Liver (tissue), 9 donors: Measurements from ENCODE around the gene NXPE4. TPM values are rescaled to one million over a fixed set of nuclear protein-coding genes. Genes with fewer than 3 reads are reported as not detected.

ENCODE experiments used
- DNase-seq: peaks from one replicate; pipeline ENCODE4 v3.0.0-alpha.2; 2017; ENCODE audit warnings: low spot score
- H3K27ac ChIP-seq, 2 donors: one replicate each; pipeline ENCODE4 v1.7.0; 2013; ENCODE audit warnings: inconsistent platforms in 2 of 2, low read length in 2 of 2, control low read depth in 1 of 2, low read depth in 1 of 2, mild to moderate bottlenecking in 1 of 2
- H3K27me3 ChIP-seq, 4 donors: one replicate each; pipeline versions ENCODE4 v1.6.1 to v1.7.0; 2013; ENCODE audit warnings: low read length in 3 of 4, inconsistent platforms in 1 of 4, mild to moderate bottlenecking in 1 of 4, moderate library complexity in 1 of 4; ENCODE audit not compliant: control insufficient read depth in 4 of 4, insufficient read depth in 4 of 4
- H3K36me3 ChIP-seq, 4 donors: one replicate each; pipeline versions ENCODE4 v1.6.1 to v1.7.0; 2013; ENCODE audit warnings: low read length in 3 of 4, mild to moderate bottlenecking in 3 of 4, low read depth in 1 of 4, moderate library complexity in 1 of 4; ENCODE audit not compliant: control insufficient read depth in 4 of 4, insufficient read depth in 3 of 4
- H3K4me1 ChIP-seq, 4 donors: one replicate each; pipeline versions ENCODE4 v1.6.1 to v1.7.0; 2013; ENCODE audit warnings: low read length in 3 of 4, mild to moderate bottlenecking in 3 of 4, moderate library complexity in 1 of 4; ENCODE audit not compliant: control insufficient read depth in 4 of 4, insufficient read depth in 4 of 4
- H3K4me3 ChIP-seq, 3 donors: one replicate each; pipeline versions ENCODE4 v1.6.1 to v1.7.0; 2013; ENCODE audit warnings: low read length in 3 of 3, control low read depth in 1 of 3, low read depth in 1 of 3, mild to moderate bottlenecking in 1 of 3
- H3K9ac ChIP-seq, 2 donors: one replicate each; pipeline ENCODE4 v1.7.0; 2013; ENCODE audit warnings: low read length in 2 of 2, mild to moderate bottlenecking in 2 of 2, moderate library complexity in 2 of 2, control low read depth in 1 of 2, low read depth in 1 of 2
- H3K9me3 ChIP-seq, 4 donors: one replicate each; pipeline versions ENCODE4 v1.6.1 to v1.7.0; 2013; ENCODE audit warnings: low read length in 3 of 4; ENCODE audit not compliant: control insufficient read depth in 4 of 4
- EGR1 ChIP-seq, 2 donors: IDR thresholded peaks; 2 replicates each; pipeline ENCODE4 v1.6.1; 2016 to 2018; ENCODE audit warnings: antibody characterized with exemption in 2 of 2, low read depth in 2 of 2
- FOXA1 ChIP-seq: IDR thresholded peaks from 2 replicates; pipeline ENCODE4 v1.6.1; 2016; ENCODE audit warnings: antibody characterized with exemption
- FOXA2 ChIP-seq: IDR thresholded peaks from 2 replicates; pipeline ENCODE4 v1.6.1; 2016; ENCODE audit warnings: antibody characterized with exemption
- GABPA ChIP-seq, 2 donors: IDR thresholded peaks in 1 of 2; conservative IDR thresholded peaks in 1 of 2; 2 replicates each; pipeline ENCODE4 v1.6.1; 2016; ENCODE audit warnings: antibody characterized with exemption in 2 of 2, mild to moderate bottlenecking in 1 of 2, moderate library complexity in 1 of 2
- HNF4A ChIP-seq, 2 donors: conservative IDR thresholded peaks; 2 replicates each; pipeline ENCODE4 v1.6.1; 2016; ENCODE audit warnings: antibody characterized with exemption in 2 of 2, mild to moderate bottlenecking in 2 of 2
- HNF4G ChIP-seq: IDR thresholded peaks from 2 replicates; pipeline ENCODE4 v1.6.1; 2016; ENCODE audit warnings: antibody characterized with exemption
- JUND ChIP-seq, 2 donors: IDR thresholded peaks; 2 replicates each; pipeline ENCODE4 v1.6.1; 2016; ENCODE audit warnings: antibody characterized with exemption in 2 of 2
- MAX ChIP-seq: IDR thresholded peaks from 2 replicates; pipeline ENCODE4 v1.6.1; 2016; ENCODE audit warnings: antibody characterized with exemption
- NR2F2 ChIP-seq: IDR thresholded peaks from 2 replicates; pipeline ENCODE4 v1.6.1; 2016; ENCODE audit warnings: antibody characterized with exemption
- RXRA ChIP-seq, 2 donors: IDR thresholded peaks; 2 replicates each; pipeline ENCODE4 v1.6.1; 2017 to 2018; ENCODE audit warnings: antibody characterized with exemption in 2 of 2, mild to moderate bottlenecking in 1 of 2
- SP1 ChIP-seq: IDR thresholded peaks from 2 replicates; pipeline ENCODE4 v1.6.1; 2018; ENCODE audit warnings: antibody characterized with exemption, mild to moderate bottlenecking
- TAF1 ChIP-seq: conservative IDR thresholded peaks from 2 replicates; pipeline ENCODE4 v1.6.1; 2016; ENCODE audit warnings: antibody characterized with exemption, mild to moderate bottlenecking
- YY1 ChIP-seq: IDR thresholded peaks from 2 replicates; pipeline ENCODE4 v1.6.1; 2016; ENCODE audit warnings: antibody characterized with exemption, mild to moderate bottlenecking
- ZBTB33 ChIP-seq: IDR thresholded peaks from 2 replicates; pipeline ENCODE4 v1.6.1; 2016; ENCODE audit warnings: antibody characterized with exemption
- WGBS: extraction: QIAGEN DNeasy Blood & Tissue Kit; methylation state at CpG from one replicate; pipeline ENCODE4 v1.1.7; 2013; 5-methylcytosine and 5-hydroxymethylcytosine counted together
- polyA plus RNA-seq, 2 donors: library from polyadenylated mRNA; stranded (reverse) in 1 of 2; unstranded in 1 of 2; fragments of 200-250 nt in 1 of 2; fragments of >200 nt in 1 of 2; fragmentation: Nextera tagmentation in 1 of 2; extraction: Ambion mirVana in 1 of 2; gene quantifications; one replicate each; pipeline versions ENCODE4 v1.2.1 to v1.2.3, GENCODE V29; 2013 to 2015
- total RNA-seq, 2 donors: library from RNA; depleted of rRNA; stranded (reverse); fragments of >200 nt; gene quantifications; one replicate each; pipeline ENCODE4 v1.2.3, GENCODE V29; 2014
- TF ChIP-seq, protein P1 (sequence below): IDR thresholded peaks from 2 replicates; pipeline ENCODE4 v1.6.1; 2016; ENCODE audit warnings: antibody characterized with exemption, mild to moderate bottlenecking
- TF ChIP-seq, protein P2 (sequence below): IDR thresholded peaks from 2 replicates; pipeline ENCODE4 v1.6.1; 2016; ENCODE audit warnings: antibody characterized with exemption
- donor health status: healthy.
- donor health status: healthy.
- donor health status: healthy.
- donor health status: healthy.
- donor health status: healthy.

Gene NXPE4
- total and polyA plus RNA-seq, 4 donors, result not detected

DNA sequence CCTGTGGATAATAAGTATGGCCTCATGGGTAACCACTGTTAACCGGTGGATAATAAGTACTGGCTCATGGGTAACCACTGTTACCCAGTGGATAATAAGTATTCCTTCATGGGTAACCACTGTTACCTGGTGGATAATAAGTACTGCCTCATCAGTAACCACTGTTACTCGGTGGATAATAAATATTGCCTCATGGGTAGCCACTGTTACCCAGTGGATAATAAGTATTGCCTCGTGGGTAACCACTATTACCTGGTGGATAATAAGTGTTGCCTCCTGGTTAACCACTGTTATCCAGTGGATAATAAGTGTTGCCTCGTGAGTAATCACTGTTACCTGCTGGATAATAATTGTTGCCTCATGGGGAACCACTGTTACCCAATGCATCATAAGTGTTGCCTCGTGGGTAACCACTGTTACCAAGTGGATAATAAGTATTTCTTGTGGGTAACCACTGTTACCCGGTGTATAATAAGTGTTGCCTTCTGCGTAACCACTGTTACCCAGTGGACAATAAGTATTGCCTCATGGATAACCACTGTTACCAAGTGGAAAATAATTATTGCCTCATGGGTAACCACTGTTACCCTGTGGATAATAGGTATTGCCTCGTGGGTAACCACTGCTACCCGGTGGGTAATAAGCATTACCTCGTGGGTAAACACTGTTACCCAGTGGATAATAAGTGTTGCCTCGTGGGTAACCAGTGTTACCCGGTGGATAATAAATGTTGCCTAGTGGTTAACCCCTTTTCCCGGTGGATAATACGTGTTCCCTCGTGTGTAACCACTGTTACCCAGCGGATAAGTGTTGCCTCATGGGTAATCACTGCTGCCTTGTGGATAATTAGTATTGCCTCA is 26.6 kb upstream of the NXPE4 start:
- no peak overlapping the region for H3K9ac ChIP-seq
- H3K9me3 ChIP-seq, result peaks cover 0 to 4% (median 3%) of the 10 kb centered on the region in 4 donors
- H3K27ac ChIP-seq, result no peak overlapping the region
- no peaks in the 10 kb centered on the region for H3K36me3 ChIP-seq
- no peaks in the 10 kb centered on the region for H3K4me1 ChIP-seq
- H3K27me3 ChIP-seq, result no peaks in the 10 kb centered on the region
- WGBS, result 83% methylated on average over 16 of the region's 16 CpGs
- TF ChIP-seq JUND (IDR thresholded peaks at IDR 0.05), result no peak
- TF ChIP-seq, protein P1, sequence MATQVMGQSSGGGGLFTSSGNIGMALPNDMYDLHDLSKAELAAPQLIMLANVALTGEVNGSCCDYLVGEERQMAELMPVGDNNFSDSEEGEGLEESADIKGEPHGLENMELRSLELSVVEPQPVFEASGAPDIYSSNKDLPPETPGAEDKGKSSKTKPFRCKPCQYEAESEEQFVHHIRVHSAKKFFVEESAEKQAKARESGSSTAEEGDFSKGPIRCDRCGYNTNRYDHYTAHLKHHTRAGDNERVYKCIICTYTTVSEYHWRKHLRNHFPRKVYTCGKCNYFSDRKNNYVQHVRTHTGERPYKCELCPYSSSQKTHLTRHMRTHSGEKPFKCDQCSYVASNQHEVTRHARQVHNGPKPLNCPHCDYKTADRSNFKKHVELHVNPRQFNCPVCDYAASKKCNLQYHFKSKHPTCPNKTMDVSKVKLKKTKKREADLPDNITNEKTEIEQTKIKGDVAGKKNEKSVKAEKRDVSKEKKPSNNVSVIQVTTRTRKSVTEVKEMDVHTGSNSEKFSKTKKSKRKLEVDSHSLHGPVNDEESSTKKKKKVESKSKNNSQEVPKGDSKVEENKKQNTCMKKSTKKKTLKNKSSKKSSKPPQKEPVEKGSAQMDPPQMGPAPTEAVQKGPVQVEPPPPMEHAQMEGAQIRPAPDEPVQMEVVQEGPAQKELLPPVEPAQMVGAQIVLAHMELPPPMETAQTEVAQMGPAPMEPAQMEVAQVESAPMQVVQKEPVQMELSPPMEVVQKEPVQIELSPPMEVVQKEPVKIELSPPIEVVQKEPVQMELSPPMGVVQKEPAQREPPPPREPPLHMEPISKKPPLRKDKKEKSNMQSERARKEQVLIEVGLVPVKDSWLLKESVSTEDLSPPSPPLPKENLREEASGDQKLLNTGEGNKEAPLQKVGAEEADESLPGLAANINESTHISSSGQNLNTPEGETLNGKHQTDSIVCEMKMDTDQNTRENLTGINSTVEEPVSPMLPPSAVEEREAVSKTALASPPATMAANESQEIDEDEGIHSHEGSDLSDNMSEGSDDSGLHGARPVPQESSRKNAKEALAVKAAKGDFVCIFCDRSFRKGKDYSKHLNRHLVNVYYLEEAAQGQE, result no peak
- TF ChIP-seq ZBTB33, result no peak
- TF ChIP-seq YY1, result no peak
- no peak for TF ChIP-seq FOXA1
- TF ChIP-seq RXRA (IDR thresholded peaks at IDR 0.05), result no peak
- no peak for TF ChIP-seq GABPA (IDR thresholded peaks at IDR 0.05 in 1 of 2, conservative IDR thresholded peaks at IDR 0.05 in 1 of 2)
- no peak for TF ChIP-seq HNF4A (conservative IDR thresholded peaks at IDR 0.05)
- no peak for TF ChIP-seq SP1
- TF ChIP-seq EGR1 (IDR thresholded peaks at IDR 0.05; ENCODE audit: low read depth in 2 of 2), result no peak
- TF ChIP-seq NR2F2, result no peak
- no peak for TF ChIP-seq HNF4G
- TF ChIP-seq, protein P2, sequence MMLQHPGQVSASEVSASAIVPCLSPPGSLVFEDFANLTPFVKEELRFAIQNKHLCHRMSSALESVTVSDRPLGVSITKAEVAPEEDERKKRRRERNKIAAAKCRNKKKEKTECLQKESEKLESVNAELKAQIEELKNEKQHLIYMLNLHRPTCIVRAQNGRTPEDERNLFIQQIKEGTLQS, result no peak
- TF ChIP-seq FOXA2, result no peak
- TF ChIP-seq MAX, result no peak
- no peak for TF ChIP-seq TAF1
- peak; percentile 19 for DNase-seq
- H3K4me3 ChIP-seq, result no peak overlapping the region

DNA sequence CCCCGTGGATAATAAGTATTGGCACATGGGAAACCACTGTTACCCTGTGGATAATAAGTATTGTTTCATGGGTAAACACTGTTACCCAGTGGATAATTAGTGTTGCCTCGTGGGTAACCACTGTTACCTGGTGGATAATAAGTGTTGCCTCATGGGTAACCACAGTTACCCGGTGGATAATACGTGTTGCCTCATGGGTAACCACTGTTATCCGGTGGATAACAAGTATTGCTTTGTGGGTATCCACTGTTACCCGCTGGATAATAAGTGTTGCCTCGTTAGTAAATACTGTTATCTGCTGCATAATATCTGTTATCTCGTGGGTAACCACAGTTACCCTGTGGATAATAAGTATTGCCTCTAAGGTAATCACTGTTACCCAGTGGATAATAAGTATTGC is 25.5 kb upstream of the NXPE4 start:
- no peaks in the 10 kb centered on the region for H3K27me3 ChIP-seq
- no peak overlapping the region for H3K27ac ChIP-seq
- TF ChIP-seq RXRA (IDR thresholded peaks at IDR 0.05) (no peak), HNF4G (no peak)
- no peaks in the 10 kb centered on the region for H3K4me1 ChIP-seq
- no peak overlapping the region for H3K4me3 ChIP-seq
- no peak for DNase-seq
- H3K9me3 ChIP-seq, result peaks cover 0 to 4% (median 3%) of the 10 kb centered on the region in 4 donors
- no peaks in the 10 kb centered on the region for H3K36me3 ChIP-seq
- H3K9ac ChIP-seq, result no peak overlapping the region
- 80% methylated on average over 8 of the region's 8 CpGs for WGBS
